Stimulated activated CD8-positive, alpha-beta memory T cell treated with anti-CD3 and anti-CD28 coated beads, Interleukin-7, amount 100 ng/mL, for 4 hours (primary cell): ENCODE measurements around the gene ALK.
"Not testable (repeated sequence)": the region's sequence is repeated elsewhere in the genome, so short reads cannot be mapped to it uniquely, and the experiment has no call there.

Experiments used
- DNase-seq, 2 donors: peaks; one replicate each; pipeline ENCODE4 v3.0.0-alpha.2; 2020; ENCODE audit warnings: low read depth in 2 of 2

The ALK gene

GRCh38 chr2:29755233-29755632, 166.2 kb downstream of the ALK start:
- no peak for DNase-seq

GRCh38 chr2:29753671-29754444, 167.5 kb downstream of the ALK start:
- DNase-seq = no peak

- DNase-seq = no peak
These were observed 170.0 kb downstream of the ALK start for GRCh38 chr2:29751390-29751789.

DNA sequence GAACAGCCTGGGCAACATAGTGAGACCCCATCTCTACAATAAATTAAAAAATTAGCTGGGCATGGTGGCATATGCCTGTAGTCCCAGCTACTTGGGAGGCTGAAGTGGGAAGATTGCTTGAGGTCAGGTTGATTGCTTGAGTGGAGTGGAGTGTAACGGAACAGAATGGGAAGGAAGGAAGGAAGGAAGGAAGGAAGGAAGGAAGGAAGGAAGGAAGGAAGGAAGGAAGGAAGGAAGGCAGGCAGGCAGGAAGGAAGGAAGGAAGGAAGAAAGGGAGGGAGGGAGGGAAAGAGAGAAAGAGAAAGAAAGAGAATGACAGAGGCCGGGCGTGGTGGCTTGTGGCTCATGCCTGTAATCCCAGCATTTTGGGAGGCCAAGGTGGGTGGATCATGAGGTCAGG, 170.9 kb downstream of the ALK start:
- DNase-seq = not testable (repeated sequence)

- no peak for DNase-seq
These were observed 171.5 kb downstream of the ALK start for GRCh38 chr2:29749843-29750242.

- DNase-seq = no peak
These were observed 172.3 kb downstream of the ALK start for GRCh38 chr2:29749041-29749440.

- no peak for DNase-seq
These were observed 173.5 kb downstream of the ALK start for GRCh38 chr2:29747786-29748470.

- DNase-seq = no peak
These were observed 176.4 kb downstream of the ALK start for GRCh38 chr2:29744976-29745375.

DNA sequence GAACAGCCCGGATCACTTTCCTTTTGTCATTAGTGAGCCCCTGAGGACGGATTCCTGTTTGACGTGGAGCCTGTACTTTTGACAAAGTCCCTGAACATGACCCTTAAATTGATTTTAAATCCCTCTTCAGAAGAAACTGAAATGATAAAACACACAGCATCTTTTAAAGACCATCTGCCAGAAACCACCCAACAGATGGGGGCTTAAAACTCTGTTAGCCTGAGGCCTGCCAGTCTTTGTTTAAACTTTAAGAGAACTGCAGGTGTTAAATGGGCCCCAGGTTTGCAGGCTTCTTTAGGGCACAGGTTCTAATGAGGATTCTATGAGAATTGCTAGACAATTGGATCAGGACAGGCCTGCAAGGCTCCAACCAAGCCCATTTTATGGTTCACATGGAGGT, 177.9 kb downstream of the ALK start:
- no peak for DNase-seq

- DNase-seq = no peak
These were observed 178.7 kb downstream of the ALK start for GRCh38 chr2:29742656-29743055.

GRCh38 chr2:29741132-29741531, 180.3 kb downstream of the ALK start:
- no peak for DNase-seq

DNA sequence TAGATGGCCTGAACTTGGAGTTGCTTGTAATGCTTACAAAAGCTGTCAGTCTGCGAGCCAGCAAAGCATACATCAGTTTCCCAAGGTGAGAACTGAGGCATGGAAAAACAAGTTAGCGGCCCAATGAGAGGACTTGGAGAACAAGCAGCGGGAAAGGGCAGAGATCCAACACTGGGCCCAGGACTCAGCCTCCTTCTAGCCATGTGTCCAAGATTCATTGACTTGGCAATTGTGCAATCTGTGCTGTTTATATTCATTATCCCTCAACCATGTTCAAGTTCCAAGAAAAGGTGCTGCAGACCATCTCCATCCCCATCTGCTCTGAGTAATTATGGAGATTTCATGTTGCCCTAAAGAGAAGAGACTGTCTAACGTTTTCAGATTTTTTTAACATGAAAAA, 187.4 kb downstream of the ALK start:
- DNase-seq = no peak

GRCh38 chr2:29733213-29733612, 188.2 kb downstream of the ALK start:
- no peak for DNase-seq

DNA sequence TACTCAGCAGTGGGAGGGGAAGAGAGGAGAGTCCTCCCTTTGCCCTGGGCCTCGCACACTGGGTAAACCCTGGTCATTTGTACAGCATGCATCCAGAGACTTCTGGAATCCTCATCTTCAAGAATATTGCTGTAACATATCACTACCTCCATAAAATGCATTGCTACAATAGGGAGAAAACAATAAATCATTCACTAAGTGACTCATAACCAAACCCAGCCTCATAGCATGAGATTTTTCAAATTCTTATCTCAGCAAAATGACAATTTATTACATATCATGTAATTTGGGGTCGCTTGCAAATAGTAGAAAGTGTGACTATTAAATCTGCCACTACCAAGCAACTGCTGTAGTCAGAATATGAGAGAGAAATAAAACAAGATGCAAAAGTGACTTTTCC, 189.4 kb downstream of the ALK start:
- no peak for DNase-seq

DNA sequence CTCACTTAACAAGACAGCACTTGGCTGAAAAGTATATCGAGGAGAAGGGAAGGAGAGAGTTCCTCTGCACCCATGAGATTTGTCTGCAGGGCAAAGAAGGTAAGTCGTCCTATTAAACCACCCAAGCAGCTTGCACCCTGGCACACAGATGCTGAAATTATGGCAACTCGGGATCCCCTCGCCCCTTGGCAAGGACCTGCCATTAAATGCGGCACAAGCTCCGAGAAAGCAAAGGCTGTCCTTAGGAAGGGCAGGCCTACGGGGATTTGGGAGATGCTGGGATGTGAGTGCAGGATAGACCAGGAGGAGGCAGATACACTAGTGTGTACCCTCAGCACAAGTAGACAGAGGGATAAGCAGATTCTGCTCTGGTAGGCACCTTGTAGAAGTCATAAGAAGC, 191.5 kb downstream of the ALK start:
- no peak for DNase-seq

GRCh38 chr2:29729401-29729800, 192.0 kb downstream of the ALK start:
- DNase-seq = no peak

DNA sequence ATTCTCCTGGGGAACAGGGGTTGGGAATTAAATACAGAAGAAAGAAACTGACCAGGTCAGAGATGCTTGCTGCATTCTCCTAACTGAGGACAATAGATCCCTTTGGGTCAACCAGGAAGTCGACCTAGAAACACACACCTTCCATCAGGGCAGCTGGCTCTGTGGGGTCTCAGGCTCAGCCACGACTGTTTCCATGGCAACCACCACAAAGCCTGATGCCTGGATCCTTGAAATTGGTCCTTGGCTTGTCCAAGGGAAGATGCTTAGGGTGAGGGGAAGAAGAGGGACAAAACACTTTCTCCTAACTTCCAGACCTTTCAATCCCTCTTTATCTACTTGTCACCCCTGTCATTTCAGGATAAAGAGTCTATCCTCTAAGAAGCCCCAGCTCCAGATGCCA, 194.4 kb downstream of the ALK start:
- no peak for DNase-seq

GRCh38 chr2:29725610-29726009, 195.8 kb downstream of the ALK start:
- no peak for DNase-seq

GRCh38 chr2:29724282-29724681, 197.1 kb downstream of the ALK start:
- no peak for DNase-seq

DNA sequence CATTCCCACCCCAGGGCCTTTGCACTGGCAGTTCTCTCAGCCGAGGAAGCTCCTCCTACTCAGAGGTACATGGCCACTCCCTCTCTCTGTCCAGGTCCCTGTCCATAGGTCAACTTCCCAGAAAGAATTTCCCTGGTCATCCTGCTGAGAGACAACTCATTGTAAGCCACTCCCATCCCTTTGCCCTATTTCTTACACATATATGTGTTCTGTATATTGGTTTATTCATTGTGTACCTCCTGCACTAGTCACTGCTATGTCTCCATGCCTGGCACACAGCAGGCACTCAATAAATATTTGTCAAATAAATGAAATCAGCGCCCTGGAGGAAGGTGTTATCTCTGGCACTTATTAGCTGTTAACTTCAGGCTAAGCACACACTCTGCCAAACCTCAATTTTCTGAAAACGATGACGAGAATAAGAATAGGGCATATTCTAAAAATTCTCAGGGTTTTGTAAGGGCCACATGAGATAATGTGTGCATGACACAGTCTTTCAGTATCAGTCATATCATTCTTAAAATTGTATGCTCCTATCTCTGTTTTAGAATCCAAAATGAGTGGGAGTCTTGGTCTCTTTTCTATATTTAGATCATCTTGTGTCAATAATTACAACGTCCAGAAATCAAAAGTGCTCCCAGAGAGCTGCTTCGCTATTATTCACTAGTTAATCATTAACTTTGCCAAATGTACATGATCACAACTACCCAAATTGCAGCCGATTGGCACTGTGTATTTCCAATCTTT, 198.0 kb downstream of the ALK start:
- DNase-seq = no peak

DNA sequence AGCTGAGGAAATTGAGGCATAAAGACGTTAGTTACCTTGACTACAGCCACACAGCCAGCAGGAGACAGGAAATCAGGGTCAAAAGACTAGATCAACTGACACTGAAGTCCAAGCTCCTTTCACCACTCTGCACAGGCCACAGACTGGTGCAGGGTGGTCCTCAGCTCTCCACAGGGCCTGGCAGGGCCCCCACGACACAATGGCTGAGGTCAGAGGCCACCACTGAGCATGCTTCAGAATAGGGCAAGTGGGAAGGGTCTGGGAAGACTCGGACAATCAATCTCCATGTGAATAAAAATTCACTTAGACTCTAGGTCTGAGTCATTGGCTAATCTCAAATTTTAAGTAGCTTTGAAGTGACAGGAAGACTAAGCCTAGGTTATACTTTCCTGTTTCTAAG, 201.7 kb downstream of the ALK start:
- no peak for DNase-seq

- DNase-seq = no peak
These were observed 203.2 kb downstream of the ALK start for GRCh38 chr2:29718076-29718686.
